Peyer's patch (tissue), 4 donors: ENCODE data around the gene NOVA2. TPM values are rescaled to one million over a fixed set of nuclear protein-coding genes. Genes with fewer than 3 reads are reported as not detected.
A peak's percentile ranks its signal among the peaks of the same experiment; 100 is the strongest.

Experiments used
- DNase-seq, 3 donors: peaks; one replicate each; pipeline ENCODE4 v3.0.0-alpha.2; 2017 to 2019
- H3K27ac ChIP-seq, 4 donors: fragments of 200-600 bp; sonication (generic); one replicate each; pipeline ENCODE4 v1.5.1; 2016 to 2019
- H3K27me3 ChIP-seq, 2 donors: fragments of 200-600 bp; sonication (generic); one replicate each; pipeline ENCODE4 v1.5.1; 2019
- H3K36me3 ChIP-seq, 3 donors: fragments of 200-600 bp; sonication (generic); one replicate each; pipeline ENCODE4 v1.5.1; 2016 to 2019
- H3K4me1 ChIP-seq, 4 donors: fragments of 200-600 bp; sonication (generic); one replicate each; pipeline ENCODE4 v1.5.1; 2016 to 2019
- H3K4me3 ChIP-seq, 4 donors: fragments of 200-600 bp; sonication (generic); 1 replicate in 3 of 4; 2 replicates in 1 of 4; pipeline ENCODE4 v1.5.1; 2016 to 2019; ENCODE audit warnings: mild to moderate bottlenecking in 1 of 4
- H3K9me3 ChIP-seq, 4 donors: fragments of 200-600 bp; sonication (generic); one replicate each; pipeline ENCODE4 v1.5.1; 2016 to 2019; ENCODE audit warnings: mild to moderate bottlenecking in 1 of 4
- POLR2A ChIP-seq, 2 donors: fragments of 450-650 bp; IDR thresholded peaks; one replicate each; pipeline ENCODE4 v1.5.1; 2017; ENCODE audit warnings: antibody characterized with exemption in 2 of 2, mild to moderate bottlenecking in 2 of 2, moderate library complexity in 2 of 2
- small RNA-seq, 2 donors: library from RNA; depleted of rRNA; stranded (forward); fragments of <200 nt; gene quantifications; one replicate each; pipeline ENCODE3, GENCODE V24; 2016
- total RNA-seq, 4 donors: library from RNA; depleted of rRNA; stranded (reverse); fragments of >200 nt; gene quantifications; one replicate each; pipeline ENCODE4 v1.1.0, GENCODE V29; 2016
- TF ChIP-seq, protein P1 (sequence below), 6 experiments: fragments of 450-650 bp in 4 of 6; fragments of 200-600 bp in 2 of 6; sonication (generic) in 1 of 6; IDR thresholded peaks; one replicate each; pipeline ENCODE4 v1.5.1; 2017 to 2019; ENCODE audit warnings: antibody characterized with exemption in 6 of 6, mild to moderate bottlenecking in 3 of 6, moderate library complexity in 1 of 6

The NOVA2 gene
- total RNA-seq, 4 donors from 2014 or later, result 0.53 to 4.1 (median 1.5) TPM

DNA sequence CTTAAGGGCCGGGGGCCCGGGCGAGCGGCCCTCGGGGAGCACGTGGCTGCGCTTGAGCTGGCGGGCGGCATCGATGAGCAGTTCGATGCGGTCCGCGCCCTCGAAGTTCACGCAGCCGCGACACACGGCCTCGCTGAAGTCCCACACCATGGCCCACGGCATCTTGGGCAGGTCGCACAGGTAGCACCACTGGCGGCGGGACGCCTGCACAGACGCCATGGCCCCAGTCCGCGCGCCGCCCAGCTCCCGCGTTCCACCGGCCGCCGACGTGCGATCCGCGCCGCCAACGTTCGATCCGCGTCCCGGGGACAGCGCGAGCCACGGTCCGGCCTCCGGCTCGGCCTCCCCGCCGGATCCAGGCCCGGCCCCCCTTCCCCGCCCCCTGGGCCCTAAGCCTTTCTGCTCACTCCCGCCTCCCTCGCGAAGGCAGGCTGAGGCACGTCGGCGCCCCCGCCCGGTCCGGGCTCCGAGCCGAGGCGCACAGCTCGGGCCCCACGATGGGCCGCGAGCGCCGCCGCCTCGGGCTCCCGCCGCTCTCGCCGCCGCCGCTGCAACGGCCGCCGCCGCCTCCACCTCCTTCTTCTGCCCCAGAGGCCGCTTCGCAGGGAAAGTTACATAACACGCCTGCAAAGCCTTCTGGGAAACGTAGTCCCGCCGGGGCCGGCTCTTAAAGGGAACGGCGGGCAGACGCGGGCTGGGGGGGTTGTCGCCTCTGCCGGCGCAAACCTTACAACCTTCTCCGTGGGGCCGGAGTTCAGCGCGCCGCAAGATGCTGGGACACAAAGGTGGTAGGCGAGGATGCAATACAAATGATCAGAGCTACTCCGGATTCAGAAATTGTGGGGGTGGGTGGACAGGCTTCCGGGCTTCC lies 87.9 kb downstream of the NOVA2 start, which contains the start of gene IRF2BP1:
IRF2BP1 (minus strand) TSS at position 586 of the 871 bp plus-strand sequence; CDS start at position 219, 367 bp downstream.
- DNase-seq, result peak; percentile 94 to 97 (median 94)
- TF ChIP-seq, protein P1, sequence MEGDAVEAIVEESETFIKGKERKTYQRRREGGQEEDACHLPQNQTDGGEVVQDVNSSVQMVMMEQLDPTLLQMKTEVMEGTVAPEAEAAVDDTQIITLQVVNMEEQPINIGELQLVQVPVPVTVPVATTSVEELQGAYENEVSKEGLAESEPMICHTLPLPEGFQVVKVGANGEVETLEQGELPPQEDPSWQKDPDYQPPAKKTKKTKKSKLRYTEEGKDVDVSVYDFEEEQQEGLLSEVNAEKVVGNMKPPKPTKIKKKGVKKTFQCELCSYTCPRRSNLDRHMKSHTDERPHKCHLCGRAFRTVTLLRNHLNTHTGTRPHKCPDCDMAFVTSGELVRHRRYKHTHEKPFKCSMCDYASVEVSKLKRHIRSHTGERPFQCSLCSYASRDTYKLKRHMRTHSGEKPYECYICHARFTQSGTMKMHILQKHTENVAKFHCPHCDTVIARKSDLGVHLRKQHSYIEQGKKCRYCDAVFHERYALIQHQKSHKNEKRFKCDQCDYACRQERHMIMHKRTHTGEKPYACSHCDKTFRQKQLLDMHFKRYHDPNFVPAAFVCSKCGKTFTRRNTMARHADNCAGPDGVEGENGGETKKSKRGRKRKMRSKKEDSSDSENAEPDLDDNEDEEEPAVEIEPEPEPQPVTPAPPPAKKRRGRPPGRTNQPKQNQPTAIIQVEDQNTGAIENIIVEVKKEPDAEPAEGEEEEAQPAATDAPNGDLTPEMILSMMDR (IDR thresholded peaks at IDR 0.05), result peak in 1 of 6 experiments; percentile 14
- TF ChIP-seq POLR2A (IDR thresholded peaks at IDR 0.05), result peak; percentile 59 to 85
- Histone ChIP-seq H3K4me3 (peak within 1 kb of the TSS; percentile 69 to 93 (median 78)), H3K9me3 (no peaks in the 10 kb centered on the region), H3K27me3 (no peaks in the 10 kb centered on the region), H3K36me3 (peaks cover 0 to 9% (median 0%) of the 10 kb centered on the region in 3 donors), H3K4me1 (peaks cover 4 to 40% (median 24%) of the 10 kb centered on the region in 4 donors), H3K27ac (peak within 1 kb of the TSS; percentile 81 to 94 (median 90))

DNA sequence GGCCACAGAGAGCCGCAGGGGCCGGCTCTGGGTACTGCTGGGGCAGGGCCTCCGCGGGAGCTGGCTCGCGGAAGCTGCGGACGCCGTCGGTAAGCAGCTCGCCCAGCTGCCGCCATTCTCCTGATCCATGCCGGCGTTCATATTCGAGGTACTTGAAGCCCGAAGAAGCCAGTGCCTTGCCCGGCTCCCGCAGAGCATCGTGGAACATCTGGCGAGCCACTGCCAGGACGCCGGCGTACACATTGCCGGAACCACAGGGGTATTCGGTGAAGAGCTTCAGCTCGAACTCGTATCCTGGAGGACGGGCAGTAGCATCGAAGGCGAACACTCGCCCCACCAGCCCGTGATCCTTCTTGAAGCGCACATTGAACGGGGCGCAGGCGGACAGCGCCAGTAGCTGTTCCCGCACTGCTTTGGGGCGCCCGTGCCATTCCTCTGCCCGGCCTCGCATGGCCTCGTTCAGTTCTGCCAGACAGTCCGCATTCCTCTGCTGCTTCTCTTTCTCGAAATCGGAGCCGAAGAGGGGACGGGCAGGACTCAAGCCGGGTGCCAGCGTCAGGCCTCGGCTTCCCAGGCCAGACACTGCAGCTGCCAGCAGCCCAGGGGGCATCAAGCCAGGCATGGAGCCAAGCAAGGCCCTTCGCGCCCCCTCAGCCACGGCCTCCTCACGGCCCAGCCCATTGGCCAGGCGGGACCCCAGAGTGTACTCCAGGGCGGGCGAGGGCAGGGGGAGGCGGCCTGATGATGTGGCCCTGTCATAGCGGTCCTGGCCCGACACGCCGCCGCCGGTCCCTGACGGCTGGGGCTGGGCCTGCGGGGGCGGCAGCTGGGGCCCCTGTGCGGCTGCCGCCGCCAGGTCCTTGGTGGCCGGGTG lies 88.7 kb downstream of the NOVA2 start:
- H3K27ac ChIP-seq, result peak overlapping the region; percentile 81 to 94 (median 90)
- H3K4me3 ChIP-seq, result peak overlapping the region; percentile 69 to 93 (median 78)
- DNase-seq, result no peak
- H3K27me3 ChIP-seq, result no peaks in the 10 kb centered on the region
- H3K9me3 ChIP-seq, result no peaks in the 10 kb centered on the region
- H3K36me3 ChIP-seq, result peaks cover 0 to 9% (median 0%) of the 10 kb centered on the region in 3 donors
- no peak for TF ChIP-seq POLR2A (IDR thresholded peaks at IDR 0.05)
- TF ChIP-seq, protein P1 (IDR thresholded peaks at IDR 0.05), result no peak
- peaks cover 4 to 40% (median 24%) of the 10 kb centered on the region in 4 donors for H3K4me1 ChIP-seq

DNA sequence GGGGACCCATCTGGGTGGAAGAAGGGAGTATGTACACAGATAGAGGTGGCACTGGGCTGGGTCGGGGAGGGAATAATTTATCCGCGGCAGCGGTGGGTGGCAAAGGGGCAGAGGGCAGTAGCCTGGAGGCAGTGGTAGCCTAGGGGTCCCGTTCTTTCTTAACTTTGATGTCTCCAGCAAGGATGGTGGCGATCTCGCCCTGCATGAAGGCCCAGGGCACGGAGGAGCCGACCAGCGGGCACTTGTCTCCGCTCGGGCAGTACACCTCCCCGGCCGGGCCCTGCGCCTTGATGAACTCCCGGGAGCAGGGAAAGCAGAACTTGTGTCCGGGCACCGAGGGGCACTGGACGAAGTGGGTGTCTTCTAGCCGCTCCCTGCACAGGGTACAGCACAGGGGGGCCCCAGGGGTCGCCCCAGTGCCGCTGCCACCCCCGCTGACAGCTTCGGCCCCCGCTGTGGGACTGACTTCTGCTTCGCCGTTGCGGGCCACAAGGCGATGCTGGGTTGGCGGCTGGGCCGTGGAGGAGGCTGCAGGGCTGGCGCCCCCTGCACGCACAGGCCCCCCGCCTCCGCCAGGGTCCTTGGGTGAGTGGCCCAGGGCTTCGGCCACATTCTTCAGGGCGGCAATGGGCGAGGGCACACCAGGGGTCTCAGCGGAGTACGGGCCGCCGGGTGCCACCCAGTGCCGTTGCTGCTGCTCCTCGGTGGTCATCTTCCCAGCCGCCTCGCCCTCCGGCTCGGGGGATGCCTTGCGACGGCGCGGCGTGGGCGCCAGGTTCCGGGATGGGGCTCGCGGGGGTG lies 89.6 kb downstream of the NOVA2 start:
- peaks cover 0 to 9% (median 0%) of the 10 kb centered on the region in 3 donors for H3K36me3 ChIP-seq
- no peaks in the 10 kb centered on the region for H3K9me3 ChIP-seq
- TF ChIP-seq, protein P1 (IDR thresholded peaks at IDR 0.05), result no peak
- TF ChIP-seq POLR2A (IDR thresholded peaks at IDR 0.05), result no peak
- H3K27me3 ChIP-seq, result no peaks in the 10 kb centered on the region
- H3K27ac ChIP-seq, result peak overlapping the region in 1 of 4 donors; percentile 36
- DNase-seq, result no peak
- peak overlapping the region in 2 of 4 donors; percentile 69 to 81 for H3K4me3 ChIP-seq
- peaks cover 4 to 40% (median 24%) of the 10 kb centered on the region in 4 donors for H3K4me1 ChIP-seq

Small RNAs within 50 kb of the gene (small RNA-seq; reads per million reads assigned to genes)
- gene MIR769, result 21.8 to 74.5 reads per million in 2 donors

Other genes starting within 250 kb of the NOVA2 start
- gene FBXO46, start 243.0 kb downstream of the NOVA2 start, total RNA-seq, result 10 to 100 TPM in 3 of 4 donors, 1 to 10 TPM in 1; 8.3 to 25.2 (median 19.7) TPM
- gene MEIOSIN, start 240.4 kb downstream of the NOVA2 start, total RNA-seq, result not detected
- gene SIX5, start 204.6 kb downstream of the NOVA2 start, total RNA-seq, result 10 to 100 TPM in 1 of 4 donors, 1 to 10 TPM in 3; 3.3 to 11.5 (median 6.2) TPM
- gene DMPK, start 191.4 kb downstream of the NOVA2 start, total RNA-seq, result 10 to 100 TPM; 10.5 to 63.5 (median 43.5) TPM
- gene DMWD, start 181.0 kb downstream of the NOVA2 start, total RNA-seq, result 10 to 100 TPM; 20.8 to 63.8 (median 35.4) TPM
- gene RSPH6A, start 158.6 kb downstream of the NOVA2 start, total RNA-seq, result 1 to 10 TPM in 1 of 4 donors, under 1 TPM in 1, not detected in 2; 0.54 to 3.3 TPM
- 100 to 1,000 TPM in 1 of 4 donors, 10 to 100 TPM in 3; 44.0 to 158 (median 90.3) TPM for gene SYMPK, start 110.7 kb downstream of the NOVA2 start, total RNA-seq
- 10 to 100 TPM in 3 of 4 donors, 1 to 10 TPM in 1; 9.1 to 17.0 (median 10.6) TPM for gene FOXA3, start 109.5 kb downstream of the NOVA2 start, total RNA-seq
- gene IRF2BP1, start 87.7 kb downstream of the NOVA2 start, total RNA-seq, result 10 to 100 TPM; 18.2 to 26.4 (median 23.1) TPM
- gene MYPOP, start 71.3 kb downstream of the NOVA2 start, total RNA-seq, result 10 to 100 TPM in 3 of 4 donors, 1 to 10 TPM in 1; 4.1 to 17.7 (median 14.2) TPM
- not detected for gene NANOS2, start 59.1 kb downstream of the NOVA2 start, total RNA-seq
- gene CCDC61, start 21.6 kb upstream of the NOVA2 start, total RNA-seq, result 10 to 100 TPM in 2 of 4 donors, 1 to 10 TPM in 2; 7.4 to 16.5 (median 10.8) TPM
- gene PGLYRP1, start 49.2 kb upstream of the NOVA2 start, total RNA-seq, result not detected
- not detected for gene IGFL4, start 67.1 kb upstream of the NOVA2 start, total RNA-seq
- gene IGFL3, start 150.8 kb upstream of the NOVA2 start, total RNA-seq, result not detected
- gene IGFL2, start 174.4 kb upstream of the NOVA2 start, total RNA-seq, result not detected